ENCODE data around the gene MSANTD1. TPM values are rescaled to one million over a fixed set of nuclear protein-coding genes. Genes with fewer than 3 reads are reported as not detected.

MSANTD1 gene
- polyA plus RNA-seq, 1 of the 3 experiments (the other 2 are of a cell fraction) = 0.15 TPM

GRCh38 chr4:3209551-3210325, 39.2 kb upstream of the MSANTD1 start:
- H3K4me3 ChIP-seq (ENCODE audit: low read depth in 2 of 2, low read length in 1 of 2) = no peak overlapping the region
- H2AFZ ChIP-seq (ENCODE audit: low read depth) = no peak overlapping the region
- H3K27ac ChIP-seq (ENCODE audit: low read depth in 2 of 2, low read length in 1 of 2) = no peak overlapping the region
- H3K79me2 ChIP-seq (ENCODE audit: insufficient read depth) = no peaks in the 10 kb centered on the region
- ChIA-PET CTCF (interaction anchor here (1.2 to 2.1 kb wide), 3 partner anchors 10 to 15 kb away, joined by 3 to 5 read pairs (median 4); no protein-coding TSS in a partner anchor), POLR2A (no interaction called here)
- no peaks in the 10 kb centered on the region for H3K9me3 ChIP-seq
- peaks cover 60 to 89% of the 10 kb centered on the region in 2 experiments for H3K36me3 ChIP-seq (replicated peaks in 1 of 2; ENCODE audit: control insufficient read depth in 1 of 2, insufficient read depth in 2 of 2, low read length in 1 of 2)
- no peaks in the 10 kb centered on the region for H3F3A ChIP-seq (replicated peaks; ENCODE audit: insufficient read depth)
- peaks cover 0 to 9% of the 10 kb centered on the region in 2 experiments; a peak in 2 of 4 replicates for H3K4me1 ChIP-seq (ENCODE audit: control insufficient read depth in 1 of 2, insufficient read depth in 2 of 2, low read depth in 1 of 2, low read length in 1 of 2)
- no peaks in the 10 kb centered on the region for H3K27me3 ChIP-seq (ENCODE audit: insufficient read depth)
- no peak for TF ChIP-seq SMC3 (IDR thresholded peaks at IDR 0.05; ENCODE audit: low read depth, low read length)
- no peak for TF ChIP-seq NRF1 (IDR thresholded peaks at IDR 0.05; ENCODE audit: low read depth, low read length)
- TF ChIP-seq PBX3 (IDR thresholded peaks at IDR 0.05) = no peak
- TF ChIP-seq ELF1 (IDR thresholded peaks at IDR 0.05) = no peak
- TF ChIP-seq CTCF (IDR thresholded peaks at IDR 0.05) = no peak
- TF ChIP-seq ZBTB33 (IDR thresholded peaks at IDR 0.05; ENCODE audit: borderline replicate concordance, low read depth) = no peak
- no peak for TF ChIP-seq USF2 (IDR thresholded peaks at IDR 0.05; ENCODE audit: borderline replicate concordance, low read depth, low read length)
- TF ChIP-seq TCF12 (IDR thresholded peaks at IDR 0.05) = no peak
- no peak for TF ChIP-seq SIN3A (IDR thresholded peaks at IDR 0.05; ENCODE audit: borderline replicate concordance, low read depth, low read length)
- no peak for TF ChIP-seq USF1 (IDR thresholded peaks at IDR 0.05; ENCODE audit: borderline replicate concordance, low read depth)
- DNase-seq = no peak
- H3K4me2 ChIP-seq = no peak overlapping the region
- no peaks in the 10 kb centered on the region for H3K9me2 ChIP-seq
- 96% methylated on average over 17 of the region's 17 CpGs for WGBS (ENCODE audit: low lambda C conversion rate)
- H3K9ac ChIP-seq = no peak overlapping the region
- no peaks in the 10 kb centered on the region for H4K20me1 ChIP-seq (ENCODE audit: insufficient read depth)
